Measurements from ENCODE around the gene SPOUT1.

SPOUT1 gene

GRCh38 chr9:128836509-128837145, 7.0 kb upstream of the SPOUT1 start:
- DNase-seq (ENCODE audit: low read depth in 2 of 2, low spot score in 1 of 2) = no peak

GRCh38 chr9:128835246-128836210, 5.9 kb upstream of the SPOUT1 start:
- no peak for DNase-seq (ENCODE audit: low read depth in 2 of 2, low spot score in 1 of 2)

- no peak for DNase-seq (ENCODE audit: low read depth in 2 of 2, low spot score in 1 of 2)
These were observed 4.1 kb upstream of the SPOUT1 start for GRCh38 chr9:128833696-128834095.

- no peak for DNase-seq (ENCODE audit: low read depth in 2 of 2, low spot score in 1 of 2)
These were observed 708 bp downstream of the SPOUT1 start for GRCh38 chr9:128828719-128829452.

- no peak for DNase-seq (ENCODE audit: low read depth in 2 of 2, low spot score in 1 of 2)
These were observed 1.3 kb downstream of the SPOUT1 start for GRCh38 chr9:128828267-128828666.

GRCh38 chr9:128825923-128826700, 3.5 kb downstream of the SPOUT1 start:
- no peak for DNase-seq (ENCODE audit: low read depth in 2 of 2, low spot score in 1 of 2)

- DNase-seq (ENCODE audit: low read depth in 2 of 2, low spot score in 1 of 2) = no peak
These were observed 4.7 kb downstream of the SPOUT1 start for GRCh38 chr9:128824911-128825310.

- no peak for DNase-seq (ENCODE audit: low read depth in 2 of 2, low spot score in 1 of 2)
These were observed 5.6 kb downstream of the SPOUT1 start for GRCh38 chr9:128823903-128824406.

- DNase-seq (ENCODE audit: low read depth in 2 of 2, low spot score in 1 of 2) = no peak
These were observed 6.2 kb downstream of the SPOUT1 start for GRCh38 chr9:128823362-128823902.

- DNase-seq (ENCODE audit: low read depth in 2 of 2, low spot score in 1 of 2) = no peak
These were observed 7.1 kb downstream of the SPOUT1 start for GRCh38 chr9:128822407-128823042.

GRCh38 chr9:128821584-128822406, 7.8 kb downstream of the SPOUT1 start:
- no peak for DNase-seq (ENCODE audit: low read depth in 2 of 2, low spot score in 1 of 2)

GRCh38 chr9:128820665-128821583, 8.7 kb downstream of the SPOUT1 start:
- no peak for DNase-seq (ENCODE audit: low read depth in 2 of 2, low spot score in 1 of 2)

- no peak for DNase-seq (ENCODE audit: low read depth in 2 of 2, low spot score in 1 of 2)
These were observed 9.6 kb downstream of the SPOUT1 start for GRCh38 chr9:128819716-128820664.

GRCh38 chr9:128818839-128819715, 10.5 kb downstream of the SPOUT1 start:
- no peak for DNase-seq (ENCODE audit: low read depth in 2 of 2, low spot score in 1 of 2)

GRCh38 chr9:128818099-128818838, 11.3 kb downstream of the SPOUT1 start, which contains the start of gene ENDOG:
ENDOG (plus strand) TSS chr9:128818500; CDS start chr9:128818685, 185 bp downstream.
- DNase-seq (ENCODE audit: low read depth in 2 of 2, low spot score in 1 of 2) = peak; percentile 95 to 96
